Upper lobe of right lung (tissue), 1 donor: ENCODE measurements around the gene SLC39A11. TPM values are rescaled to one million over a fixed set of nuclear protein-coding genes. Genes with fewer than 3 reads are reported as not detected.

Source experiments
- ATAC-seq: fragments of 200-7000 bp; cut with Tn5 transposase; one replicate; pipeline ENCODE4 v1.9.1; 2020; ENCODE audit warnings: mild to moderate bottlenecking, moderate library complexity
- DNase-seq: peaks from one replicate; pipeline ENCODE4 v3.0.0-alpha.2; 2020
- H3K27ac ChIP-seq: fragments of 200-600 bp; one replicate; pipeline ENCODE4 v1.8.0; 2022
- H3K27me3 ChIP-seq: fragments of 200-600 bp; one replicate; pipeline ENCODE4 v1.8.0; 2022; ENCODE audit warnings: mild to moderate bottlenecking
- H3K36me3 ChIP-seq: fragments of 200-600 bp; one replicate; pipeline ENCODE4 v1.8.0; 2022
- H3K4me1 ChIP-seq: fragments of 200-600 bp; one replicate; pipeline ENCODE4 v1.8.0; 2022
- H3K4me3 ChIP-seq: fragments of 200-600 bp; one replicate; pipeline ENCODE4 v1.8.0; 2022; ENCODE audit warnings: mild to moderate bottlenecking
- H3K9me3 ChIP-seq: fragments of 200-600 bp; one replicate; pipeline ENCODE4 v1.8.0; 2022
- CTCF ChIP-seq: fragments of 200-600 bp; IDR thresholded peaks from one replicate; pipeline ENCODE4 v1.8.0; 2022; ENCODE audit warnings: antibody characterized with exemption
- intact Hi-C: fragments of 100-400 bp; cut with DNase I; formaldehyde crosslinking; loops from one replicate; pipeline ENCODE4 v1.11.0; 2022
- total RNA-seq: library from RNA; stranded (reverse); fragmentation: NEBNext Ultra II Directional; extraction: Animal tissue kit (Norgen Biotek cat#: 25700); gene quantifications from one replicate; pipeline ENCODE4 v1.2.1, GENCODE V29; 2021
- donor health status: DM: no; HTN: yes; CAD: no; lungs with severe emphysema.

SLC39A11 gene
- total RNA-seq, 1 donor from 2014 or later = 33.7 TPM

GRCh38 chr17:72656130-72656763 is 436.2 kb downstream of the SLC39A11 start:
- intact Hi-C loops = no loop called here
- Histone ChIP-seq H3K4me1 (no peaks in the 10 kb centered on the region), H3K27me3 (no peaks in the 10 kb centered on the region), H3K36me3 (no peaks in the 10 kb centered on the region), H3K4me3 (no peak overlapping the region), H3K27ac (no peak overlapping the region), H3K9me3 (no peaks in the 10 kb centered on the region)
- ATAC-seq = no peak
- DNase-seq = no peak
- TF ChIP-seq CTCF = no peak

GRCh38 chr17:72654706-72655105 is 437.8 kb downstream of the SLC39A11 start:
- H3K4me1 ChIP-seq = no peaks in the 10 kb centered on the region
- intact Hi-C loops = no loop called here
- no peaks in the 10 kb centered on the region for H3K9me3 ChIP-seq
- TF ChIP-seq CTCF = no peak
- H3K27me3 ChIP-seq = no peaks in the 10 kb centered on the region
- H3K36me3 ChIP-seq = no peaks in the 10 kb centered on the region
- no peak overlapping the region for H3K27ac ChIP-seq
- ATAC-seq (no peak), DNase-seq (no peak)
- no peak overlapping the region for H3K4me3 ChIP-seq

GRCh38 chr17:72651988-72652387 is 440.5 kb downstream of the SLC39A11 start:
- TF ChIP-seq CTCF = no peak
- Histone ChIP-seq H3K4me1 (no peaks in the 10 kb centered on the region), H3K9me3 (no peaks in the 10 kb centered on the region), H3K27ac (no peak overlapping the region), H3K4me3 (no peak overlapping the region), H3K27me3 (no peaks in the 10 kb centered on the region), H3K36me3 (no peaks in the 10 kb centered on the region)
- DNase-seq = no peak
- intact Hi-C loops = no loop called here
- ATAC-seq = no peak

GRCh38 chr17:72648702-72649101 is 443.8 kb downstream of the SLC39A11 start:
- Histone ChIP-seq H3K9me3 (no peaks in the 10 kb centered on the region), H3K4me3 (no peak overlapping the region), H3K27me3 (no peaks in the 10 kb centered on the region), H3K4me1 (no peaks in the 10 kb centered on the region), H3K27ac (no peak overlapping the region), H3K36me3 (no peaks in the 10 kb centered on the region)
- DNase-seq (no peak), ATAC-seq (no peak)
- TF ChIP-seq CTCF = no peak
- intact Hi-C loops = no loop called here

- no peak for TF ChIP-seq CTCF
- no peak overlapping the region for H3K27ac ChIP-seq
- intact Hi-C loops = no loop called here
- H3K36me3 ChIP-seq = no peaks in the 10 kb centered on the region
- H3K4me1 ChIP-seq = no peaks in the 10 kb centered on the region
- no peak overlapping the region for H3K4me3 ChIP-seq
- no peaks in the 10 kb centered on the region for H3K9me3 ChIP-seq
- DNase-seq = no peak
- H3K27me3 ChIP-seq = no peaks in the 10 kb centered on the region
- ATAC-seq = no peak
Observed at GRCh38 chr17:72646176-72646575, 446.3 kb downstream of the SLC39A11 start.

GRCh38 chr17:72644492-72644891 is 448.0 kb downstream of the SLC39A11 start:
- H3K27ac ChIP-seq = no peak overlapping the region
- no peaks in the 10 kb centered on the region for H3K4me1 ChIP-seq
- no peak for TF ChIP-seq CTCF
- no peak for DNase-seq
- H3K36me3 ChIP-seq = no peaks in the 10 kb centered on the region
- no peak for ATAC-seq
- intact Hi-C loops = no loop called here
- H3K27me3 ChIP-seq = no peaks in the 10 kb centered on the region
- H3K9me3 ChIP-seq = no peaks in the 10 kb centered on the region
- H3K4me3 ChIP-seq = no peak overlapping the region
